ENCODE results near the gene GPC4. TPM values are rescaled to one million over a fixed set of nuclear protein-coding genes. Genes with fewer than 3 reads are reported as not detected.

GPC4 gene
- total RNA-seq, 1 experiment from 2014 or later = 0.66 TPM

DNA sequence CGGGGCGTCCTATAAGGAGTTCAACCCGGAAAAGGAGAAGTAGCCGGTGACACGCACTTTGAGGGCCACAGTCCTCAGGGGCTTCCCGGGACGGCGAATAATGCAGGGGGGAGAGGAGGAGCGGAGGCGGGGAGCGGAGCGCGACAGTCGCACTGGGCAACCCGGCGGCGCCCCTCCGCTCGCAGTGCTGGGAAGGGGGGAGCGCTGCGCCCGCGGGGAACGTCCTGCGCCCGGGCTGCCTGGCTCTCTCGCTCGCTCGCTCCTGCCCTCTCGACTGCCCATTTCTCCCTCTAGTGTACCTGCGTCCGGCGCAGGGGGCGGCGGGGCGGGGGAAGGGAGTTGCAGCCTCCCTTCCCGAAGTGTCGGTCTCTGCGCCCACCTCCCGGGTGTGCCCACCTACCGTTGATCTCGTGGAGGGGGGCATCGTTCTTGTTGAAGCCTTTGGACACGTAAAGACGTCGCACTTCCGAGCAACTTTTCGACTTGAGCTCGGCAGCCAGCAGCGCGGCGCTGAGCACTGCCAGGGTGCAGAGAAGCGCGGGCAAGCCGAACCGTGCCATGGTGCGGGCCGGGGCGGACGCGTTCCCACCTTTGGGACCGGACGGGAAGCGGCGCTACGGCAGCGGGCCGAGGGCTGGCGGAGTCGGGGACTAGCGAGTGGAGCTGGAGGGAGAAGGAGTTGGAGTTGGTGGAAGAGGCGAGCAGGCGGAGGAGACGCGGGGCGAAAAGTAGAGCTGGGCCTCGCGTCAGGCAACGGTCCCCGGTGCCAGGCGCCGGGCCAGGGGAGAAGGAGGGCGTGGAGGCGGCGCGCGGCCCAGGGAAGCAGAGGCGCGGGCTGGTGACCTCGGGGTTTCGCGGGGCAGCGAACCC is 648 bp downstream of the GPC4 start:
- H3K36me3 ChIP-seq = no peaks in the 10 kb centered on the region
- H3K27me3 ChIP-seq = no peaks in the 10 kb centered on the region
- no peaks in the 10 kb centered on the region for H3K9me3 ChIP-seq
- peak overlapping the region; percentile 56 for H3K4me3 ChIP-seq
- peak; percentile 29 for DNase-seq

DNA sequence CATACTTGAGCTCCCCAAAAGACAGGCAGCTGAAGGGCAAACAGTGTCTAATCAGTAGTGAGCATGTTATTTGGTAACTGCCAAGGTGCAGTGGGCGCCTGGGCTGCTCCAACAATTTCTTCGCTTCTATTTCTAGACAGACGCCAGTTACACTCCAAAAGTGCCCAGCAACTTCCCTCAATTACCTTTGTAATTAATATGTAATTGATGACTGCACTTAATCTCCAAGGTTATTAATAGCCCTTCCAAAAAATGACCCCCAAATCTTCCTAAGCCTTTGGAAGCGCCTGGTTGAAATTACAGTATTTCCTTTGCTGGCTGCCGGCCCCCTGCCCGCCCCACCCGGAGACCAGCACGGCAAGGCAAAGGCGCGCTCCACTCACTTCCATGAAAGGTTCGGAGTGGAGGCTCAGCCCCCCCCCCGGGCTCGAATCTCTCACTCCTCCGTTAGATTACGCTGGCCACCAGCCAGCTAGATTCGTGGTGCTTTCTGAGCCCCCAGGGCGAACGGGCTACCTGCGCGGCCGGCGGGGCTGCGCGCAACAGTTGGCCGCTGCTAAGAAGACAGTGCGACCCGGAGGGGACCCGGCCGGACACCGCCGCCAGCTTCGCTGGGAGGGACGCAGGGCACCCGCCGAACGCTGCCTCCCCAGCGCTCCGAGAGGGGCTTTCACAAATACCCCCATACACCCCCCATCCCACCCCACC is 1.9 kb downstream of the GPC4 start:
- no peak for DNase-seq
- Histone ChIP-seq H3K27me3 (no peaks in the 10 kb centered on the region), H3K4me3 (no peak overlapping the region; the same call in 1 of the 2 replicates), H3K9me3 (no peaks in the 10 kb centered on the region), H3K36me3 (no peaks in the 10 kb centered on the region)

DNA sequence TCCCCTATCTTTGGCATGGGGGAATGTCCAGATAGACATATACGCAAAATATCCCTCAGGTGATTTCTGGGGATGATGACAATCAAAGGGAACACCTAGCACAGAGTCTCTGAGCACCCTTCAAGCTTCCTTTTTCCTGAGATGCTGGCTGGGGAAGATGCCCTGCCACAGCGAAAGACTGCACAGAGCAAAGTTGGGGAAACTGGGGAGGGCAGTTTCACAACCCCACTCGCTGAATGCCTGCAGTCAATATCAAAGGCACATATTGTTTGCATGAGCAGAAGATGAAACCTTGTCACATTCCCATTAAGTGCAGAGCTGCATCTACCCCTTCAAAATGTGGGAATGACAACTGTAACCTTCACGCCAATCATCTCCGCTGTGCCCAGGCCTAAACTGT is 2.6 kb downstream of the GPC4 start:
- Histone ChIP-seq H3K4me3 (no peak overlapping the region), H3K36me3 (no peaks in the 10 kb centered on the region), H3K27me3 (no peaks in the 10 kb centered on the region), H3K9me3 (no peaks in the 10 kb centered on the region)
- DNase-seq = no peak

DNA sequence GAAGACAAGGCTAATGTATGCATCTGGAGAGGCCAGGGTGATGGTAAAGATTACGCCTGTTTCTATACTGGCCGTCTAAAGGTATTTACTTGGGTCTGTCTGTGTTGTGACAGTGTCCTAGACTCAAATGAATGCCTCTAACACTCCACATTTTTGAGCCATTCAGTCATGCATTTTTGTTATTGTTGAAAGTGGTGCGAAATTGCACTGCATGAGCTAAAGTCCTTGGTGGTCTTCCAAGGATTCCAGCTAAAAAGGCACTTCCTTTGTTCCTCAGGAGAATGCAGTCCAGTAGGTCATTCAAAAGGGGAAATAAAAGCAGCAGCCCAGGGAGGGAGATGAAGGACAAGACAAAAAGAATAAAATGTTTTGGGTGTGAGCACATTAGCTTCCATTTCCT is 3.0 kb downstream of the GPC4 start:
- Histone ChIP-seq H3K4me3 (no peak overlapping the region), H3K36me3 (no peaks in the 10 kb centered on the region), H3K27me3 (no peaks in the 10 kb centered on the region), H3K9me3 (no peaks in the 10 kb centered on the region)
- DNase-seq = no peak

DNA sequence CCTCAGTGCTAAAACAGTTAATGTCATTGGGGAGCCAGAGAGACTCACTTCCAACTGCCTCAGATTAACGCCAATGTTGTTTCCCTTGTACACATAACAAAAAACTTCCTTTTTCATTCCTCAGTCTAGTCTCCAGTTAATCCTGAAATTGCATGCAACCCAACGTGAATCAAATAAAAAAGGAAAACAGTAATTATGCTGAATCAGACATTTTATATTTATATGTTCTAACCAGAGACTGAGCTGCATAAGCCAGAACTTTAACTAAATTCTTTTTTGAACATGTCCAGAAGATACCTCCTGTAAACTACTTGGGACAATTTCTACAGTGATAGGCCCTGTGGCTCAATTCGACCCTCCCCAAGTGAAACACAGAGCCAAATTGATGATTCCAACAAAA is 4.7 kb downstream of the GPC4 start:
- no peak for DNase-seq
- Histone ChIP-seq H3K27me3 (no peaks in the 10 kb centered on the region), H3K9me3 (no peaks in the 10 kb centered on the region), H3K4me3 (no peak overlapping the region), H3K36me3 (no peaks in the 10 kb centered on the region)

DNA sequence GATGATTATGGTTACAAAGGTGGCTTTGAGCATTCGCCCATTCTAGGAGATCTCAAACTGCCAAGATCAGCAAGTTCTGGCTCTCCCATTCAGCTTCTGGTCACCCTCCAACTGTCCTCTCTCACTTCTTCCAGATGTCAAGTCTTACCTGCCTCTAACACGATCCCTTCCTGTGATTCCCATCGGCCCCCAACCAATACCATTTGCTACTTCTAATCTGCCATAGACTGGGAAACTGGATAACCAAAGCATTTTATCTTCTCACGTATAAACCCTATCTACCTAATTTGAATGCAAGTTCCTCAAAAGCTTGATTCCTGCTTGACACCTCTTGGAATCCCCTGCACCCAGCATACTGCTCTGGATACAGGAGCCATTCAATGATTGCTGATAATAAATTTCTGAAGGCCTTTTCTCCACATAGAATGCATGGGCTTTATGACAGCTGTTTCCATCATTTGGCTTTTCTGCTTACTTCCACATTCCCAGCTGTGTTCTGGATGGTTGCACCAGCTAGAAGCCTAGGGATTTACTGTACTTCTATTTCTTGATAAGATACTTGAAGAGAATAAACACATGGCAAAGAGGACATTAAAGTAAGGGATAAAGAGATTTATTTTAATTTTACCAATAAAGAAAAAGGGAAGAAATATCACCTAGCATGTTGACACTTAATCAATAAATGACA is 9.6 kb downstream of the GPC4 start:
- Histone ChIP-seq H3K4me3 (no peak overlapping the region), H3K36me3 (no peaks in the 10 kb centered on the region), H3K27me3 (no peaks in the 10 kb centered on the region), H3K9me3 (no peaks in the 10 kb centered on the region)
- DNase-seq = no peak

DNA sequence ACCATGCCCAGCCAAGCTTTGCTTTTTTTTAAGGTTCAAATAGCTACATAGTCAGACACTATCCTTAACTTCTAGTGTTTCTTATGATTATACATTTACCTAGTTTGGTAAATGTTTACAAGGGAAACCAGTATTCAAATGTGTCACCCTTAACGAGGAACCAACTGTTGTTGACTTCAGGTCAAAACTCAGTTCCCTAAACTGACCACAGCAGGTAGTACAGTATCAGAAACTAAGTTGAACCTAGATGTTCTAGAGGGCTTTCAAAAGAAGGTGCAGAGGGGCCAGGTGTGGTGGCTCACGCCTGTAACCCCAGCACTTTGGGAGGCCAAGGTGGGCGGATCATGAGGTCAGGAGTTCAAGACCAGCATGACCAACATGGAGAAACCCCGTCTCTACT is 11.3 kb downstream of the GPC4 start:
- Histone ChIP-seq H3K4me3 (no peak overlapping the region), H3K9me3 (no peaks in the 10 kb centered on the region), H3K27me3 (no peaks in the 10 kb centered on the region), H3K36me3 (no peaks in the 10 kb centered on the region)
- no peak for DNase-seq

DNA sequence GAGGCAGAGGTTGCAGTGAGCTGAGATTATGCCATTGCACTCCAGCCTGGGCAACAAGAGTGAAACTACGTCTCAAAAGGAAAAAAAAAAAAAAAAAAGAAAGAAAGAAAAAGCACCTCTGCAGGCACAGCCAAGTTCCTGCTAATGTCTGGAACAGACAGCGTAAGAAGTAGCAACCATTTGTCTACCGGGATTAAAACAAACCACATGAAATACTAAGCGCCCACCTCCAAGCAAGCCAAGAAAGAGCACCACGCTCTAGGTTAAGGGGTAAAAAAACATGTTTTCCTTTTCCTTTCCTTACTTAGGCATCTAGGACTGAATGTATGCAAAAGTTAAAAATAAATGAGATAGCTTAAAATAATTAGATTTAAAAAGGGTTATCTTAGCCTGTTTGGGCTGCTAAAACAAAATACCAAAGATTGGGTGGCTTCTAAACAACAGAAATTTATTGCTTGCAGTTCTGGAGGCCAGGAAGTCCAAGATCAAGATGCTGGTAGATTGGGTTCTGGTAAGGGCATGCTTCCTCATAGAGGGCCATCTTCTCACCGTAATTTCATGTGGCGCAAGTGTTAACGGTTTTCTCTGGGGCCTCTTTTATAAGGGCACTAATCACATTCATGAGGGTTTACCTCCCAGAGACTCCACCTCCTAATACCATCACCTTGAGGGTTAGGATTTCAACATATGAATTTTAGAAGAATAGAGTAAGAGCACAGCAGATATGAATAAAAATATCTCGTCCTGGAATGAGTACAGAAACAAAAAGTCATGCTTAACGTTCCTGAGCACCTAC is 12.3 kb downstream of the GPC4 start:
- Histone ChIP-seq H3K36me3 (no peaks in the 10 kb centered on the region), H3K4me3 (no peak overlapping the region), H3K27me3 (no peaks in the 10 kb centered on the region), H3K9me3 (no peaks in the 10 kb centered on the region)
- DNase-seq = no peak

DNA sequence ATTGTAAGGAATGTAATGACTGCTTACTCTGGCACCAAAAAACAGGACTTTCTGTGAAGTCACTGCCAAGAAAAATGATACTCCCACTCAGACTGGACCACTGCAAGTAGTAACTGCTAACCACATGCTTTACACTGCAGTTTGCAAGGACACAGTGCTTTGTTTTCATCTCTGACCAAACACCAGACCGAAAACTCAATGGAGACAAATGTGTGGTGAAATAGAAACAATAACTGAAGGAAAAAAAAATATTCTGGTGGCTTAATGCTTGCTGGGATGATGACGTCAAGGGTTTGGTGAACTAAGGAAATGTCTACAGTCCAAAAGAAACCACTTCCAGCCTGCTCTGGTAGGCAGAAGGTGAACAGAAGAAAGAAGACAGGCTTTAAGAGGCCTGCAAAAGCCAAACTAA is 13.2 kb downstream of the GPC4 start:
- Histone ChIP-seq H3K27me3 (no peaks in the 10 kb centered on the region), H3K4me3 (no peak overlapping the region), H3K36me3 (no peaks in the 10 kb centered on the region), H3K9me3 (no peaks in the 10 kb centered on the region)
- peak; percentile 6 for DNase-seq

DNA sequence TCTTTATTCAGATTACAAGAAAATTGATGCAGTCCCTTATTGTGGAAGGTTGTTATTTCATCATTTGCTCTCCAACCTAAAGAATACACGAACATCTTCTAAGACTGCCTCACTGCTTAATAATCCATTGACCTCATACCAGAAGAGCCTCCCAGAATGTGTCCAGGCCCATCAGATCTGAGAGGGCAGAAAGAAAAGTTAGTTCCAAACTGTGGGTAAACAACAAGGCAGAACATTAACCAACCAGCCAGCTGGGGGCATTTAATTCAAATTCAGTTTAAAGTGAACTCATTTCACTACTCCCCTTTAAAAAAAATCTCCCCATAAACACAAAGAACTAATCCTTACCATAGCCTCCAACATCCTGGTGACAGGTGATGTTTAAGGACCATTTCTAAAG is 13.8 kb downstream of the GPC4 start:
- no peaks in the 10 kb centered on the region for H3K36me3 ChIP-seq
- no peak overlapping the region for H3K4me3 ChIP-seq
- H3K9me3 ChIP-seq = no peaks in the 10 kb centered on the region
- H3K27me3 ChIP-seq = no peaks in the 10 kb centered on the region
- no peak for DNase-seq

DNA sequence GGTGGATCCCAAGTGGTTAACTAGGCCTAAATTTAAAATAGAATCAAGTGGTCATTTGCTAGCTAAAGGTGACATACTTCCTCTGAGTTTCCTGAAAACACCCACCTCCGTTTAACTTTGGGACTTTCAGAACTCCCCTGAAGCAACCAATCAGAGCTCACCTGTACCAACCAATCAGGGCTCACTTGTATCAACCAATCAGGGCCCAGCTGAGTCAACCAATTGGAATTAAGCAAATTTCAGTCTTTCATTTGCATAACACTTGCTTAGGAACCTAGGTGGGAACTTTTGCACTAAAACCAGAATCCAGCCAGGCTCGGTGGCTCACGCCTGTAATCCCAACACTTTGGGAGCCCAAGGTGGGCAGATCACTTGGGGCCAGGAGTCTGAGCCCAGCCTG is 15.9 kb downstream of the GPC4 start:
- no peak overlapping the region for H3K4me3 ChIP-seq
- no peak for DNase-seq
- no peaks in the 10 kb centered on the region for H3K36me3 ChIP-seq
- no peaks in the 10 kb centered on the region for H3K9me3 ChIP-seq
- H3K27me3 ChIP-seq = no peaks in the 10 kb centered on the region

DNA sequence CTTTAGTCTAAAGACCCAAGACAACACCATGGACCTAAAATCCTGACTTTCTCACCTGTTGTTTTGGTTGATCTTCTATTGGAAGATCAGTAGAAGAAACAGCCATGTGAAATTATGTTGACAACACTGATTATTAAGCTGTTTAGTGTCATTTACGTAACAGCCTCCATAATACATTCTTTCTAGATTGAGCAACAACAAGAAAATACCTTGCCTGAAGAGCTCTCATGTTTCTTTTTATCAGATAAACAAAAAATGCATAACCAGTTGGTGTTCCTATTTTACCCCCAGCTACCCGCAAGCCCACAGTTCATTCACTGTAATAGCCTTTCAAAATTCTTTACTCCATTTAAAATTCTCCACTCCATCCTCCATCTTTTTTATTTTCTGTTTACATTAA is 20.5 kb downstream of the GPC4 start:
- DNase-seq = no peak
- Histone ChIP-seq H3K27me3 (no peaks in the 10 kb centered on the region), H3K36me3 (no peaks in the 10 kb centered on the region), H3K9me3 (no peaks in the 10 kb centered on the region), H3K4me3 (no peak overlapping the region)

DNA sequence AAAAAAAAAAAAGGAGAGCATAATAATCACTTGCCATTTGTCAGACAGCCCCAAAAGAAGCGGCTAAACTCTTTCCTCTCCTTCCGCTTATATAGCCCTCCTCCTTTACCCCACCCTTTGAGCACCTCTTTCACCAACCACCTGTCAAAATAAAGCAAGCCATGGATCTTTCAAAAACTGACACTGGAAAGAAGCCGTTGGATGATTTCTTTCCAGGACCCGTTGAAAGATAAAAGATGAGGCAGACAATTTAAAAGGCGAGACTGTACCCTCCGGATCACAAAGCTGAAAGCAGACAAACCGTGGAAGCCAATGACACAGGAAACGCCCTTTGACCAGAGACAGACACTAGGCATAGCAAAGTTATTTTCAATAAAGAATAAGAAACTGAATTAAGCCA is 22.6 kb downstream of the GPC4 start:
- Histone ChIP-seq H3K4me3 (no peak overlapping the region), H3K36me3 (no peaks in the 10 kb centered on the region), H3K9me3 (no peaks in the 10 kb centered on the region), H3K27me3 (no peaks in the 10 kb centered on the region)
- DNase-seq = no peak

DNA sequence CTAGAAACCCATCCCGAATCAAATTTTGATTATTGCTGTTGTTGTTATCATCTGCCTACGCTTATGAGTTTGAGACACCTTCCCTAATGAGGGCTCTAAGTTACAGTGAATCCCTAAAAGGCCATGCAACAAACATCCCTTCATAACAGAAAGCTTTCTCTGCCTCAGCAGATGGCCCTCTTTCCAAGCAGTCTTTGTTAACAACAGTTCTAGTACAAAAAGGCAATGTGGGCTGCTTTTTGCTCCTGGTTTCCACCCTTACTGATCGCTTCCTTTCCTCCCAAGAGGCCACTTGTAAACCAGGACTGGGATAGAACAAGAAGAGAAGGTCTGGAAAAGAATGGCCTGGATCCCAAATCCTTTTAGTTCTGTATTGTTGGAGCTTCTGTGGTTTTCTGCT is 24.2 kb downstream of the GPC4 start:
- Histone ChIP-seq H3K4me3 (no peak overlapping the region), H3K36me3 (no peaks in the 10 kb centered on the region), H3K9me3 (no peaks in the 10 kb centered on the region), H3K27me3 (no peaks in the 10 kb centered on the region)
- no peak for DNase-seq

DNA sequence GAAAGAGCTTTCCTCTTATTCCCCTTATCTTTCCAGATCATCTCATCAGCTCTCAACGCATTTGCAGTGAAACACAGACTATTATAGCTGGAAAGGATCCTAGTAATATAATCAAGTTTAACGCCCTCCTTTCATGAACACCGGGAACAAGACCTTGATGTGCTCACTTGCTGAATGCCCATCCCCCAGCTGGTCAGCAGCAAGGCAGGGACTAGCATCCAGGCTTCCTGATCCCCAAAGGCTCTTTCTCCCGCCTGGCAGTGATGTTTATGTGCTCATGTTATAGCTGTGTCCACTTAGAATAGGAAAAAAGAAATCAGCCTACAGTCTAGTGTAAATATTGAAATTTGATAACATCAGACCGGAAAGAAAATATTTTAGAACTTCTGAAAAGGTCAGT is 24.6 kb downstream of the GPC4 start:
- DNase-seq = no peak
- no peak overlapping the region for H3K4me3 ChIP-seq
- no peaks in the 10 kb centered on the region for H3K36me3 ChIP-seq

DNA sequence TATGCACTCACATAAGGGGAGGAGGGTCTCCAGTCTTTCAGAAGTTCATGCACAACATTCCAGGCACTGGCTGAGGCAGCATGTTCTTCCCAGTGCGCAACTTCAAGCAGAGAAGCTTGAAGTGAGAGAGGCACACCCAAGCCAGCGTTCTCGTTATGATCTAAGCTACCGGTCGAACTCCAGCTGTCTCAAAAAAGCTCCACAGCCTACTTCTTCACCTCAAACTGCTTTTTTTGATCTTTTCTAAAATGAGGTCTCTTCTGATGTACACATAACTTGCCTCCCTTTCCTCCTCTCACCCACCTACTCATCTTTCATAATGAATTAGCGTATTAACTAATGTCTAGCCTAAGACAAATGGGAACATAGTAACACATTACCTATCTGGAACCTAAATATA is 25.3 kb downstream of the GPC4 start:
- Histone ChIP-seq H3K9me3 (no peaks in the 10 kb centered on the region), H3K4me3 (no peak overlapping the region), H3K36me3 (no peaks in the 10 kb centered on the region), H3K27me3 (no peaks in the 10 kb centered on the region)
- DNase-seq = no peak

More for the DNA sequence above, 24.6 kb downstream of the GPC4 start:
- Histone ChIP-seq H3K9me3 (no peaks in the 10 kb centered on the region), H3K27me3 (no peaks in the 10 kb centered on the region)

DNA sequence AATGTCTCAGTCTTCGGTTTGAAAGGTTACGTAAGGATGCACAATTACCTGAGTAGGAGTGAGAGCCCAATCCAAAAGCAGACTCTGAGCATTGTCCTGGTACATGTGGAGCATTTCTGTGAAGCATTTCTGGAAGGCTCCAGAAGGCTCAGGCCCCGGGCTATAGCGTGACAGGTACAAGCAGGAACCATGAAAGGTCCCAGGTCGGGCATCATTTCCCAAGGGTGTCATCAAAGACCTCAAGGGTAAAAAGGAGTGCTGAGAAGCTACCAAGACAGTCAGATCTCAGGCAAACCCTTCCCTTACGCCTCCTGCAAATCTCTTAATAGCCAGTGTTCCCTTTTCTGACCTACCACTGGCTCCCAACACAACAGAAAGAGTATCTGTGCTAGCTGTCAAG is 30.8 kb downstream of the GPC4 start:
- no peak overlapping the region for H3K4me3 ChIP-seq
- DNase-seq = no peak
- H3K36me3 ChIP-seq = no peaks in the 10 kb centered on the region
- H3K27me3 ChIP-seq = no peaks in the 10 kb centered on the region
- H3K9me3 ChIP-seq = no peaks in the 10 kb centered on the region

All from MG63 (cell line).